GM11168 (cell line): ENCODE results near the gene LRRIQ1.
"Not testable (repeated sequence)": the region's sequence is repeated elsewhere in the genome, so short reads cannot be mapped to it uniquely, and the experiment has no call there.

ENCODE experiments used
- in situ Hi-C: fragments of 300-500 bp; cut with MboI; formaldehyde crosslinking; loops from one replicate; pipeline ENCODE4 v1.12.0; 2022; ENCODE audit warnings: low sequenced_read_pairs; ENCODE audit not compliant: unreplicated experiment

Gene LRRIQ1, protein sequence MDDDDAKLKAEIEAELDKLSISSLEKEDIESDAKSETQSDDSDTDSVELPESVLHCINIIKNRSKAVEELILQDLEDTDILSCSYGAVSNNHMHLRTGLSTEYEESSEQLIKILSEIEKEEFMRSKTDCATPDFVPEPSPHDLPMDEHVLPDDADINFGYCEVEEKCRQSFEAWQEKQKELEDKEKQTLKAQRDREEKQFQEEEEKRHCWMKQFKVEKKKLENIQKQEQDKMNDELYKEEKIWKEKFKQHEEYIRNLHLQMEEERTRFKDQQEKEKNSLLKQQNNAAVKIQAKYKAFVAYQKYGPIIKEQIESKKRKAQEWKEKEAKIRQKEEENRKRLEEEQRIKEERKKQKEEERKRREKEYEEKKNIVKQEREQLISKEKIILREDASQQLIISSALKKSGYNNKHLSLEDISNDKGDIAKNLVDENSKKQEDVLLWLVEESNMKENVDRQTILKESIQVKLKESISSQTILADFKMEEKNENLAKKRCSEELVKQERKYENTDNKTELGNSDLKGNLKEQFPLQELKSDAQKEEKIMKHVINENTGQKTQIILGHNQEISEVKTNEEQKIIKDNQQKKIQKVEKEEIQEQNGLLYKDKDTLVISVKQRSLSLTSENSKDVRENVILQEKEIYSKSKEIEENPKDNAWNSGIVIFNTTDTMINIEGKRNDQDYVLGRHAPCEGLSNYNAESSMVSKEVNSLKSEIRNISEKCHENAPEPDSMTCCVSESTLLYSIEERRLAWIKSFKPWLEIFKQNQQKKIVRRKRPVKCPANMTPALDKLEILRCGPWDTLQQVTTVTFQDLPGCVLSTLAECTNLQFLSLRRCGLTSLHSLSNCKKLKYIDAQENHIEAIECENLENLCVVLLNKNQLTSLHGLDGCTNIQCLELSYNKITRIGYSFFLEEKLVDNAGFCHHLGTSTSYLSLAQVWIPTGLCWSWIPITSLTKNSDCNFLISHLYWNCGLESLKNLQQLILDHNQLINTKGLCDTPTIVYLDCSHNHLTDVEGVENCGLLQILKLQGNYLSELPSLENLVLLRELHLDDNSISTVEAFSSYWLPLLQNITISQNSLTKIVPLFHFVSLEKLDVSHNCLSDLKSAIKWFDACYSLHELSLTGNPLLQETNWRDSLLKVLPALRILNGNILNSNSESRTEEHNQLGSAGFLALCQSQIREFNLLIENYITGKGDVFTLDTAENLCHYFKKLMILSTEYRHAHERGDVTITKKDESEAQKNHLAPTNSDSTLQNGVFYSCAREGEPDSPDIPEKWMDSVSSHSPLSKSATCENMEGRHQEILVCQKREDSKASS (N-terminal part only)

GRCh38 chr12:85036234-85036707, at the start of gene LRRIQ1, which contains the start of gene TSPAN19:
TSS of gene LRRIQ1 (plus strand) at chr12:85036351. CDS start at chr12:85038177, 1,826 bp downstream.
TSS of gene TSPAN19 (minus strand) at chr12:85036277. CDS start at chr12:85029946, 6,331 bp downstream.
- in situ Hi-C loops = no loop called here

DNA sequence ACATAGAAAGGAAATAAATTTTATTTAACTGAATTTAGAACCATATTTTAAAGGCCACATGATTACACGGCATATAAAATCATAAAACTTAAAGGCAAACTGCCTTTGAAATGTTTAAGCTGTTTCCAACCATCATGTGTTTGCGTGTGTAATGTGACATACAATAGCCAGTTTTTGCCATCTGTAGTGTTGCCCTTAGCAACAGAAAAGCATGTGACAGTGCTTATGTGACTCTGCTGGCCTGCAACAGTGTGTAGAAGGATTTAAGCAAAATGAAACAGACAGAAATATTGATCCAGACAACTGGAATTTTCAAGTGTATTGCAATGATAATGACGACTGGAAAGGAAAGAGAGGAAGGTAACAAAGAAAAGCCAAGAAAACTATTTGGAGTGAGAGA, 49.6 kb upstream of the LRRIQ1 start:
- in situ Hi-C loops = no loop called here

DNA sequence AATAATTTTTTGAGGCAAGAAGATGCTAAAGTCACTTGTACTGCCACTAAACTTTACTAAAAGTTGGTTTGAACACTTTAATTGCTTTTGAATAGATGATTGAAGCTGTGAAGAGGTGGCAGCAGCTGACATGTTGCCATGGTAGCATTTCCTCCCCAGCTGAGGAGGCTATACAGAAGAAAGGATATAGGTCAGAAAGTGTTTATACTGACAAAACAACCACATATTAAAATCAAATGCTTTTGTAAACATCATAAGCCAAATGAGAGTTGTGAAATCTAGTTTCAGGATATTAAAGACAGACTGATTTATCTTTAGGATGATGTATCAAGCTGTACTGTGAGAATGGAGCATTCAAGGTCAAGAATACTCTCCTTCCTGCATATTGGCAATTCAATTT, 41.7 kb upstream of the LRRIQ1 start:
- in situ Hi-C loops = no loop called here

DNA sequence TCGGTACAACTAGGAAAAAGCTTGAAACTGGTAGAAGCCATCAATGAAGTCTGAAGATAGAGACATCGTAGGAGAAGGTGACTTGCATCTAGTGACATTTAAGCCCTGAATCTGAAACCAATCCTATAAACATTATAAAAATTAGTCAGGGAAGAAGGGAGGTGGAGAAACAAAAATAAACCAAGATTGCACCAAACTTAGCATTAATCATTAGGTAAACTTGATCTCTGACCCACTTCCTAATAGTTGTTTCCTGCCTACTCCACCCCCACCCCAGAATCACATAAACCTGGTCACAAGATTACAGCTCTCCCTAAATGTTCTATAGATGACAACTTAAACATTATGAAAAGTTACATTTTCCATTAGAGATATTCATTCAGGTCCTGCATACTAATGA, 40.5 kb upstream of the LRRIQ1 start:
- in situ Hi-C loops = no loop called here

DNA sequence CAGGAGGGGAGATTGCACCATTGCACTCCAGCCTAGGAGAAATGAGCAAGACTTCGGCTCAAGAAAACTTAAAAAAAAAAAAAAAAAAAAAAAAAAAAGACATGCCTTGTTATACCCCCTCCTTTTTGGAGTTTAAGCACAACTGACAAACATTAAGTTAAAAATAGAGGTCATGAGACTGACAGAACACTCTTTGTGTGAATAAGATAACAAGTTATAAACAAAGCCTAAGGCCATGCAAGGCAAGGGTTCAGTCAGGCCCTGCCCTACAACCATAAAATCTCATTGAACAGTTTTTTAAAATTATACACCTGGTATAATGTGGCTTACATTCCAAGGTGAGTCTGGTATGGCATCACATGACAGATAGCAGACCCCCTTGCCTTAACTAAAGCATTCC, 39.4 kb upstream of the LRRIQ1 start:
- in situ Hi-C loops = no loop called here

- in situ Hi-C loops = no loop called here
Observed at GRCh38 chr12:84998341-84998740, 37.8 kb upstream of the LRRIQ1 start.

GRCh38 chr12:85000729-85001128, 35.4 kb upstream of the LRRIQ1 start:
- in situ Hi-C loops = no loop called here

DNA sequence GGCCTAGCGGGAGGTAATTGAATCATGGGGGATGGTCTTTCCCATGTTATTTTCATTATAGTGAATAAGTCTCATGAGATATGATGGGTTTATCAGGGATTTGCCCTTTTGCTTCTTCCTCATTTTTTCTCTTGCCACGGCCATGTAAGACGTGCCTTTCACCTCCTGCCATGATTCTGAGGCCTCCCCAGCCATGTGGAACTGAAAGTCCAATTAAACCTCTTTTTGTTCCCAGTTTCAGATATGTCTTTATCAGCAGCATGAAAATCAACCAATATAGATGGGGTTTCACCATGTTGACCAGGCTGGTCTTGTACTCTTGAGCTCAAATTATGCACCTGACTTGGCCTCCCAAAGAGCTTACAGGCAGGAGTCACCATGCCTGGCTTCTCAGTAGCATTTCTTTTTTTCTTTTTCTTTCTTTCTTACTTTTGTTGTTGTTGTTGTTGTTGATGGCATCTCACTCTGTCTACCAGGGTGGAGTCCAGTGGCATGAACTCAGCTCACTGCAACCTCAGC, 33.3 kb upstream of the LRRIQ1 start:
- in situ Hi-C loops = no loop called here

- in situ Hi-C loops = no loop called here
Observed at GRCh38 chr12:85004204-85004603, 31.9 kb upstream of the LRRIQ1 start.

DNA sequence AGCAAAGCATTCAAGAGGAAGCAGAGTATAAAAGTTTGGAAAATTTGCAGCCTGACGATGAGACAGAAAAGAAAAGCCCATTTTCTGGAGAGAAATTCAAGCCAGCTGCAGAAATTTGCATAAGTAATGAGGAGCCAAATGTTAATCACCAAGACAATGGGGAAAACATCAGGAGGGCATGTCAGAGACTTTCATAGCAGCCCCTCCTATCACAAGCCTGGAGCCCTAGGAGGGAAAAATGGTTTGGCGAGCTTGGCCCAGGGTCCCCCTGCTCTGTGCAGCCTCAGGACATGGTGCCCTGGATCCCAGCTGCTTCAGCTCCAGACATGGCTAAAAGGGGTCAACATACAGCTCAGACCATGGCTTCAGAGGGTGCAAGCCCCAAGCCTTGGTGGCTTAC, 31.1 kb upstream of the LRRIQ1 start:
- in situ Hi-C loops = not testable (repeated sequence)

DNA sequence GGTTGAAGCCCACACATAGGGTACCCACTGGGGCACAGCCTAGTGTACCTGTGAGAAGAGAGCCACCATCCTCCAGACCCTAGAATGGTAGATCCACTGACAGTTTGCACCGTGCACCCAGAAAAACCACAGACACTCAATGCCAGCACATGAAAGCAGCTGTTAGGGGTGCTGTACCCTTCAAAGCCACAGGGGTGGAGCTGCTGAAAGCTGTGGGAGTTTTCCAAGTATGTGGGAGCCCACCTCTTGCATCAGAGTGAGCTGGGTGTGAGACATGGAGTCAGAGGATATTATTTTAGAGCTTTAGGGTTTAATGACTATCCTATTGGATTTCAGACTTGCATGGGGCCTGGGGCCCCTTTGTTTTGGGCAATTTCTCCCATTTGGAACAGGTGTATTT, 30.5 kb upstream of the LRRIQ1 start:
- in situ Hi-C loops = no loop called here

- in situ Hi-C loops = no loop called here
Observed at GRCh38 chr12:85006206-85006605, 29.9 kb upstream of the LRRIQ1 start.

- in situ Hi-C loops = no loop called here
Observed at GRCh38 chr12:85007836-85008235, 28.3 kb upstream of the LRRIQ1 start.

DNA sequence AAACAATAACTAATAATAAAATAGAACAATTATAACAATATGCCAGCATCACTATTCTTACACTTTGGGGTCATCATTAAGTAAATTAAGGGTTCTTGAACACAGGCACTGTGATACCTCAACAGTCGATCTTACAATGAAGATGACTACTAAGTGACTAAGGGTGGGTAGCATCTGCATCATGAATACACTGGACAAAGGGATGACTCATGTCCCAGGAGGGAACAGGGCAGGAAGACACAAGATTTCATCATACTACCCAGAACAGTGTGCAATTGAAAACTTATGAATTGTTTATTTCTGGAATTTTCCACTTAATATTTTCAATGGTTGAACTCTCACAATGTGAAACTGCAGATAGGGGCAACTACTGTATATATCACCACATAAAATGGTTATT, 19.7 kb upstream of the LRRIQ1 start:
- in situ Hi-C loops = no loop called here

DNA sequence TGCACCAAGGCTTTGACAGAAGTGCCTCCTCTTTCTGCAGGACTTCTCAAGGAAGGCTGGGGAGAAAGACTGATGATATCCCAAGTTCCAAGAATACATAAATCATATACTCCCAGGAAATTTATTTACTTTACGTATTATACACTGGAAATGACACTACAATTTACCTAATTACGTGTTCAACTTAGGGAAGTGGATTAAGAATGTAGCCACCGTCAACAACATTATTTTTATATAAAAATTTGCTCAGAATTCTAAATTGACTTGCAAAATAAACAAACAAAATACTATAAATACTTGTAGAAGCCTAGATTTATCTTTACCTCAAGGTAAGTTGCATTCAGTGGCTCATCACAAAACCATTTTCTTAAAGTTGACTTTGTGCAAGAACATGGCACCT, 19.0 kb upstream of the LRRIQ1 start:
- in situ Hi-C loops = no loop called here

DNA sequence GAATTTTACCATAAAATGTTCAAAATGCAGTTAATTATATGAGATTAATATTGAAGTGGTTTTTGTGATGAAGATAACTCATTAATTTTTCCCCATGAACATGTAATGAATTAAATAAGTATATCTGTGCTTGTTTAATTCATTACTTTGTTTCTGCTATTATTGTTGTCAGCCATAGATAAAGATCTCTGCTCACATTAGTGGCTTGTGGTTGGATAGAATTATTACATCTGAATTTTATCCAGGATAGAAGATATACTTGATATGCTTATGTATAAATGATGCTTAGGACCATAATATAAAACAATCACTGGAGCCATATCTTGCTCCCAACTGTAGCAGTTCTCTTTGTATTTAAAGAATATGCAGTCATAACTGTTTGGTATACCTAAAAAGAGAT, 18.5 kb upstream of the LRRIQ1 start:
- in situ Hi-C loops = no loop called here

DNA sequence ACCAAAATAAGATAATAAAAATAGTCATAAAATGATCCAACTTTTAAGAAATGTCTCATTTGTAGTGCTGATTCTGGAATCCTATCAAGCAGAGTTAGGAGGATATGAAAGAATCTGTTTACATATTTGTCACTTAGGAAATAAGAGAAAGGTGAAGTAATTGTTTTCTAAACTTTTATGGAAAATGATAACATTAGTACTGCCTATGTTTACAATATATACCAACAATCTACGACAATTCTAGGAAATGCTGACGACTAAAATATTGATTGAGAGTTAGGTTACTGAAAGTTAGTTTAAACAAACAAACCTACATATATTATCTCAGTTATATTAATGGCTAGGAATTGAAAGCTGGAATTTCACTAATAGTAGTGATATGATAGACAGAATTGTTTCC, 18.1 kb upstream of the LRRIQ1 start:
- in situ Hi-C loops = no loop called here

DNA sequence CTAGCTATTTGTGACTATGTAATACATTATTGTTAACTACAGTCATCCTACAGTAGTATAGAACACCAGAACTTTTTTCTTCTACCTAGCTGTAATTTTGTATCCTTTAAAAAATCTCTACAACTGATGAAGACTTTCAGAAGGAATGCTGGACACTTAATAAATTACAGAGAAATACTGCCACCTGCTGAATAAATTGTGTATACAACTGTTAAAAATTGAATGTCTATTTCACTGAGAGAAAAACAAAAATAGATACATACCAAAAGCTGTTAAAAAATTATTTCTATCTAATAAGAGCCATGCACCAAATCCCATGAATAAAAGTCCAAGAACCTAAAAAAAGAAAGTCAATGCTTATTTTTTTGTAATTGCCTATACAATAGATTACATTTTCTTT, 6.7 kb upstream of the LRRIQ1 start:
- in situ Hi-C loops = loop anchor here (10.0 kb wide), 1 partner anchor 155 kb away; no protein-coding TSS in a partner anchor

GRCh38 chr12:85036733-85037132, 582 bp downstream of the LRRIQ1 start:
- in situ Hi-C loops = no loop called here

DNA sequence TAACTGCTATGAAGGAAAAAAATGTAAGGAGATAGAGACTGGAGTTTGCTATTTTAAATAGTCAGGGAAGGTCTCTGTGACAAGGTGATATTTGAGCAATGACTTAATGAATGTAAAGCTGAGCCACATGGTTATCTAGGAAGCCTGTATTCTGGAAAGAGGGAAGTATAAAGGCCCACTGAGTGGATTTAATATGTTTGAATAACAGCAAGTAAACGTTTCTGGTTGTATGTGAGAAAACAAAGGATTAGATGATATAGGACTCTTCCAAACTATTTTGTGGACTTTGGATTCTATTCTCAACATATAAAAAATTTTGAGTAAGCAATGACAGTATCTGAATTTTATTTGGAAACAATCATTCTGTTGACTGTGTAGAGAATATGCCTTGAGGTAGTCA, 5.2 kb downstream of the LRRIQ1 start:
- in situ Hi-C loops = no loop called here
